A549 treated with AZD2906 at 1 μM for 4 hours (cell line): ENCODE data around the gene TNN. TPM values are rescaled to one million over a fixed set of nuclear protein-coding genes. Genes with fewer than 3 reads are reported as not detected.

Experiments
- total RNA-seq: library from RNA; stranded (reverse); fragments of 200-300 nt; extraction: Qiagen RNA extraction; gene quantifications from 5 replicates; pipeline ENCODE4 v1.2.3, GENCODE V29; 2022

TNN gene
- total RNA-seq: not detected in 5 replicates

GRCh38 chr1:175067362-175068106, at the start of gene TNN:
TNN (plus strand) TSS chr1:175067833; CDS start chr1:175077419, 9,586 bp downstream.

GRCh38 chr1:175023043-175023921, 44.4 kb upstream of the TNN start, which contains the start of gene MRPS14:
MRPS14 (minus strand) TSS chr1:175023425; CDS start chr1:175023408, 17 bp downstream.

GRCh38 chr1:175192630-175193526, 125.2 kb downstream of the TNN start, which contains the start of gene KIAA0040:
KIAA0040 (minus strand) TSS chr1:175192776; CDS start chr1:175161013, 31,763 bp downstream.

Other genes with a start within 250 kb of the TNN start
- 147 to 203 TPM (median 154 TPM) in 5 replicates for gene CACYBP, start 67.9 kb upstream of the TNN start, total RNA-seq
- gene MRPS14, start 44.4 kb upstream of the TNN start, total RNA-seq: 15.8 to 25.5 TPM (median 24.7 TPM) in 5 replicates
- 0.78 to 1.2 TPM (median 0.95 TPM) in 5 replicates for gene KIAA0040, start 124.9 kb downstream of the TNN start, total RNA-seq